ENCODE results near the gene KANK3.
A peak's percentile ranks its signal among the peaks of the same experiment; 100 is the strongest.
"Not testable (repeated sequence)": the region's sequence is repeated elsewhere in the genome, so short reads cannot be mapped to it uniquely, and the experiment has no call there.

KANK3 gene

GRCh38 chr19:8342684-8343482, at the start of gene KANK3:
KANK3 (minus strand) TSS chr19:8343262; CDS start chr19:8337828, 5,434 bp downstream.
- peak; percentile 91 for DNase-seq (ENCODE audit: low spot score)

GRCh38 chr19:8392017-8392591, 49.0 kb upstream of the KANK3 start:
- peak; percentile 40 for DNase-seq (ENCODE audit: low spot score)

GRCh38 chr19:8391198-8392016, 48.3 kb upstream of the KANK3 start:
- DNase-seq (ENCODE audit: low spot score), result no peak

GRCh38 chr19:8390617-8390981, 47.5 kb upstream of the KANK3 start:
- peak; percentile 87 for DNase-seq (ENCODE audit: low spot score)

- DNase-seq (ENCODE audit: low spot score), result peak; percentile 100
These were observed 47.0 kb upstream of the KANK3 start, which contains the start of gene RAB11B for GRCh38 chr19:8389891-8390616. RAB11B (plus strand) TSS chr19:8390360; CDS start chr19:8390417, 57 bp downstream.

GRCh38 chr19:8388612-8388958, 45.5 kb upstream of the KANK3 start:
- DNase-seq (ENCODE audit: low spot score), result no peak

- no peak for DNase-seq (ENCODE audit: low spot score)
These were observed 44.9 kb upstream of the KANK3 start for GRCh38 chr19:8387688-8388611.

- no peak for DNase-seq (ENCODE audit: low spot score)
These were observed 43.9 kb upstream of the KANK3 start for GRCh38 chr19:8386990-8387389.

GRCh38 chr19:8386419-8386818, 43.4 kb upstream of the KANK3 start:
- DNase-seq (ENCODE audit: low spot score), result not testable (repeated sequence)

- DNase-seq (ENCODE audit: low spot score), result not testable (repeated sequence)
These were observed 42.5 kb upstream of the KANK3 start for GRCh38 chr19:8385566-8385965.

GRCh38 chr19:8385103-8385502, 42.0 kb upstream of the KANK3 start:
- not testable (repeated sequence) for DNase-seq (ENCODE audit: low spot score)

- DNase-seq (ENCODE audit: low spot score), result not testable (repeated sequence)
These were observed 41.5 kb upstream of the KANK3 start for GRCh38 chr19:8384569-8384968.

- DNase-seq (ENCODE audit: low spot score), result not testable (repeated sequence)
These were observed 36.3 kb upstream of the KANK3 start for GRCh38 chr19:8379156-8379891.

GRCh38 chr19:8377598-8377997, 34.5 kb upstream of the KANK3 start:
- DNase-seq (ENCODE audit: low spot score), result no peak

- DNase-seq (ENCODE audit: low spot score), result not testable (repeated sequence)
These were observed 33.4 kb upstream of the KANK3 start for GRCh38 chr19:8376373-8376974.

- not testable (repeated sequence) for DNase-seq (ENCODE audit: low spot score)
These were observed 32.7 kb upstream of the KANK3 start for GRCh38 chr19:8375766-8376165.

GRCh38 chr19:8373867-8374813, 31.1 kb upstream of the KANK3 start:
- DNase-seq (ENCODE audit: low spot score), result no peak

GRCh38 chr19:8371011-8371804, 28.1 kb upstream of the KANK3 start:
- DNase-seq (ENCODE audit: low spot score), result no peak
